ENCODE results near the gene LTO1. TPM values are rescaled to one million over a fixed set of nuclear protein-coding genes. Genes with fewer than 3 reads are reported as not detected.

Gene LTO1
- total and polyA plus RNA-seq, 2 of the 13 experiments (the other 11 are each of a cell fraction or from before 2014, with no cell fraction given), result 11.8 to 15.0 TPM

DNA sequence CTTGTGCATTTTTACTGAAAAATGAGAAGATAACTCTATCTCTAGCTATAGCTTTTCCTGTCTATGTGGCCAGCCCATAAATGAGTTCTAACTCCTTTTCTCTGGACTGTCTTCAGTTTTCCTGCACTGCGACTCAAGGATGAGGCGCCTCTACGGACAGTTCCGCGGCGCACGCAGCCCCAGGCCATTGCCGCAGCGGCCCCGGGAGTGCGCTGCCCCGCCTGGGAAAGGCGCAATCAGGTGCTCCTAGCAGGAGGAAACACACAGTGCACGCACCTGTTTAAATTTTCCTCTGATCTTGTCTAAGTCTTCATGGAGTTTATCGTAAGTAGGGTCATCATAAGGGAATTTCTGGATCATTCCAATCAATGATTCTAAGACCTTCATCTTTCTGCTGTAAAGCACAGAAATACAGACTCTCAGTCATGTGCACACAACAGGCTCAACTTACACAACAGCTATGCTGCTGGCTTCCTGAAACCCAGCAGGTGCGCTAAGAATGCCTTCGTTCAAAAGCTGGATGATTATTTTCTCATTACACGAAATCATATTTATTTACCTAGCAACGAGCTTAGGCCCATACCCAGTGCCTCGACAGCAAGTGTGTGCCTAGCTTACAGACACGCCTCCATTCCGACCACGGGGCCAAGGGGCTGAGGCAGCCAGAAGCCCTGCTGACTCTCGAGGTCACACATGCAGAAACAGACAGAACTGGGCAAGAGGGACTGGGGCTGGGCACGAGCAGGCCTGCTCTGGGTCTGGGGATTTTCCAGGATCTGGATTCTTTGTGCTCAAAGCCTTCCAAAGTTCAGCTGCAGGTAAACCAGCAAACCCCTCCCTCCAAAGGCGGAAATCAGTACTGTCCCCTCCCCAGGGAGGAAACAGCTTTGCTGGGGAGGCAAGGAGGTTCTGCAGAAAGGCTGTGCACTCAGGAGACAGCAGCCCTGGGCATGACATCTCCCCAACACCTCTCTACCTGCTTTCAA, 7.2 kb downstream of the LTO1 start (continued):
- peak; percentile 94 for TF ChIP-seq ZFP36L1 (CRISPR knock-in tag; IDR thresholded peaks at IDR 0.05)
- peak; percentile 72; the same call in 1 of the 2 replicates for TF ChIP-seq KMT2B (CRISPR knock-in tag; IDR thresholded peaks at IDR 0.05)
- peak; percentile 92; the same call in 1 of the 2 replicates for TF ChIP-seq MTA1 (CRISPR knock-in tag; IDR thresholded peaks at IDR 0.05; ENCODE audit: borderline replicate concordance)
- peak; percentile 20; the same call in 1 of the 2 replicates for TF ChIP-seq ZNF230 (CRISPR knock-in tag; IDR thresholded peaks at IDR 0.05)
- no peak for TF ChIP-seq ZNF3 (CRISPR knock-in tag; IDR thresholded peaks at IDR 0.05)
- TF ChIP-seq, protein P1, sequence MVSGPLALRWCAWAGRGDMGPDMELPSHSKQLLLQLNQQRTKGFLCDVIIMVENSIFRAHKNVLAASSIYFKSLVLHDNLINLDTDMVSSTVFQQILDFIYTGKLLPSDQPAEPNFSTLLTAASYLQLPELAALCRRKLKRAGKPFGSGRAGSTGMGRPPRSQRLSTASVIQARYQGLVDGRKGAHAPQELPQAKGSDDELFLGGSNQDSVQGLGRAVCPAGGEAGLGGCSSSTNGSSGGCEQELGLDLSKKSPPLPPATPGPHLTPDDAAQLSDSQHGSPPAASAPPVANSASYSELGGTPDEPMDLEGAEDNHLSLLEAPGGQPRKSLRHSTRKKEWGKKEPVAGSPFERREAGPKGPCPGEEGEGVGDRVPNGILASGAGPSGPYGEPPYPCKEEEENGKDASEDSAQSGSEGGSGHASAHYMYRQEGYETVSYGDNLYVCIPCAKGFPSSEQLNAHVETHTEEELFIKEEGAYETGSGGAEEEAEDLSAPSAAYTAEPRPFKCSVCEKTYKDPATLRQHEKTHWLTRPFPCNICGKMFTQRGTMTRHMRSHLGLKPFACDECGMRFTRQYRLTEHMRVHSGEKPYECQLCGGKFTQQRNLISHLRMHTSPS (CRISPR knock-in tag; IDR thresholded peaks at IDR 0.05; ENCODE audit: low read depth), result peak; percentile 95
- TF ChIP-seq ZNF263 (CRISPR knock-in tag; IDR thresholded peaks at IDR 0.05), result peak; percentile 50; the same call in 1 of the 2 replicates
- TF ChIP-seq, protein P2, sequence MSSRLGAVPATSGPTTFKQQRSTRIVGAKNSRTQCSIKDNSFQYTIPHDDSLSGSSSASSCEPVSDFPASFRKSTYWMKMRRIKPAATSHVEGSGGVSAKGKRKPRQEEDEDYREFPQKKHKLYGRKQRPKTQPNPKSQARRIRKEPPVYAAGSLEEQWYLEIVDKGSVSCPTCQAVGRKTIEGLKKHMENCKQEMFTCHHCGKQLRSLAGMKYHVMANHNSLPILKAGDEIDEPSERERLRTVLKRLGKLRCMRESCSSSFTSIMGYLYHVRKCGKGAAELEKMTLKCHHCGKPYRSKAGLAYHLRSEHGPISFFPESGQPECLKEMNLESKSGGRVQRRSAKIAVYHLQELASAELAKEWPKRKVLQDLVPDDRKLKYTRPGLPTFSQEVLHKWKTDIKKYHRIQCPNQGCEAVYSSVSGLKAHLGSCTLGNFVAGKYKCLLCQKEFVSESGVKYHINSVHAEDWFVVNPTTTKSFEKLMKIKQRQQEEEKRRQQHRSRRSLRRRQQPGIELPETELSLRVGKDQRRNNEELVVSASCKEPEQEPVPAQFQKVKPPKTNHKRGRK (CRISPR knock-in tag; IDR thresholded peaks at IDR 0.05), result no peak
- TF ChIP-seq, protein P3, sequence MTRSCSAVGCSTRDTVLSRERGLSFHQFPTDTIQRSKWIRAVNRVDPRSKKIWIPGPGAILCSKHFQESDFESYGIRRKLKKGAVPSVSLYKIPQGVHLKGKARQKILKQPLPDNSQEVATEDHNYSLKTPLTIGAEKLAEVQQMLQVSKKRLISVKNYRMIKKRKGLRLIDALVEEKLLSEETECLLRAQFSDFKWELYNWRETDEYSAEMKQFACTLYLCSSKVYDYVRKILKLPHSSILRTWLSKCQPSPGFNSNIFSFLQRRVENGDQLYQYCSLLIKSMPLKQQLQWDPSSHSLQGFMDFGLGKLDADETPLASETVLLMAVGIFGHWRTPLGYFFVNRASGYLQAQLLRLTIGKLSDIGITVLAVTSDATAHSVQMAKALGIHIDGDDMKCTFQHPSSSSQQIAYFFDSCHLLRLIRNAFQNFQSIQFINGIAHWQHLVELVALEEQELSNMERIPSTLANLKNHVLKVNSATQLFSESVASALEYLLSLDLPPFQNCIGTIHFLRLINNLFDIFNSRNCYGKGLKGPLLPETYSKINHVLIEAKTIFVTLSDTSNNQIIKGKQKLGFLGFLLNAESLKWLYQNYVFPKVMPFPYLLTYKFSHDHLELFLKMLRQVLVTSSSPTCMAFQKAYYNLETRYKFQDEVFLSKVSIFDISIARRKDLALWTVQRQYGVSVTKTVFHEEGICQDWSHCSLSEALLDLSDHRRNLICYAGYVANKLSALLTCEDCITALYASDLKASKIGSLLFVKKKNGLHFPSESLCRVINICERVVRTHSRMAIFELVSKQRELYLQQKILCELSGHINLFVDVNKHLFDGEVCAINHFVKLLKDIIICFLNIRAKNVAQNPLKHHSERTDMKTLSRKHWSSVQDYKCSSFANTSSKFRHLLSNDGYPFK (CRISPR knock-in tag; IDR thresholded peaks at IDR 0.05; ENCODE audit: borderline replicate concordance), result peak; percentile 85; the same call in 1 of the 2 replicates
- TF ChIP-seq GABPB1 (CRISPR knock-in tag; IDR thresholded peaks at IDR 0.05), result peak; percentile 58
- no peak for TF ChIP-seq NR3C1 (CRISPR knock-in tag; IDR thresholded peaks at IDR 0.05)
- peak; percentile 69 for TF ChIP-seq ASH2L (IDR thresholded peaks at IDR 0.05; ENCODE audit: insufficient read length, low read depth, low read length)
- TF ChIP-seq ZNF124 (CRISPR knock-in tag; IDR thresholded peaks at IDR 0.05), result peak; percentile 65; the same call in 1 of the 2 replicates
- TF ChIP-seq, protein P4, sequence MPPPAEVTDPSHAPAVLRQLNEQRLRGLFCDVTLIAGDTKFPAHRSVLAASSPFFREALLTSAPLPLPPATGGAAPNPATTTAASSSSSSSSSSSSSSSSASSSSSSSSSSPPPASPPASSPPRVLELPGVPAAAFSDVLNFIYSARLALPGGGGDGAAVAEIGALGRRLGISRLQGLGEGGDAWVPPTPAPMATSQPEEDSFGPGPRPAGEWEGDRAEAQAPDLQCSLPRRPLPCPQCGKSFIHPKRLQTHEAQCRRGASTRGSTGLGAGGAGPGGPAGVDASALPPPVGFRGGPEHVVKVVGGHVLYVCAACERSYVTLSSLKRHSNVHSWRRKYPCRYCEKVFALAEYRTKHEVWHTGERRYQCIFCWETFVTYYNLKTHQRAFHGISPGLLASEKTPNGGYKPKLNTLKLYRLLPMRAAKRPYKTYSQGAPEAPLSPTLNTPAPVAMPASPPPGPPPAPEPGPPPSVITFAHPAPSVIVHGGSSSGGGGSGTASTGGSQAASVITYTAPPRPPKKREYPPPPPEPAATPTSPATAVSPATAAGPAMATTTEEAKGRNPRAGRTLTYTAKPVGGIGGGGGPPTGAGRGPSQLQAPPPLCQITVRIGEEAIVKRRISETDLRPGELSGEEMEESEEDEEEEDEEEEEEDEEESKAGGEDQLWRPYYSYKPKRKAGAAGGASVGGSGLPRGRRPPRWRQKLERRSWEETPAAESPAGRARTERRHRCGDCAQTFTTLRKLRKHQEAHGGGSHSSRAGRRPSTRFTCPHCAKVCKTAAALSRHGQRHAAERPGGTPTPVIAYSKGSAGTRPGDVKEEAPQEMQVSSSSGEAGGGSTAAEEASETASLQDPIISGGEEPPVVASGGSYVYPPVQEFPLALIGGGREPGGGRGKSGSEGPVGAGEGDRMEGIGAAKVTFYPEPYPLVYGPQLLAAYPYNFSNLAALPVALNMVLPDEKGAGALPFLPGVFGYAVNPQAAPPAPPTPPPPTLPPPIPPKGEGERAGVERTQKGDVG (CRISPR knock-in tag; IDR thresholded peaks at IDR 0.05; ENCODE audit: borderline replicate concordance), result peak; percentile 89; the same call in 1 of the 2 replicates
- 0 out of 2 replicates have a peak, but pooled peaks have one; percentile 31 for TF ChIP-seq JUN (CRISPR knock-in tag; IDR thresholded peaks at IDR 0.05)
- no peak for TF ChIP-seq KDM5A (IDR thresholded peaks at IDR 0.05; ENCODE audit: borderline replicate concordance, low read length)

All from HepG2 (cell line).